Endothelial cell of umbilical vein (primary cell): Measurements from ENCODE around the gene SH3BP2. TPM values are rescaled to one million over a fixed set of nuclear protein-coding genes. Genes with fewer than 3 reads are reported as not detected.

ENCODE experiments used
- BruUV-seq: library from RNA; stranded (reverse); fragments of 400-500 nt; replicated peaks from 2 replicates; lab custom pipeline; 2021; lab: Mats Ljungman, UMichigan
- CTCF ChIA-PET: fragments of 300-600, 350-600 bp; sonication (Branson Sonifier 250); formaldehyde crosslinking; loops from one replicate; lab custom pipeline; 2021; ENCODE audit warnings: antibody characterized with exemption, inconsistent platforms; lab: Charles Lee
- POLR2A ChIA-PET: fragments of 300-600, 350-600 bp; sonication (Branson Sonifier 250); formaldehyde crosslinking; loops from one replicate; lab custom pipeline; 2021; ENCODE audit warnings: antibody characterized with exemption, inconsistent platforms; lab: Charles Lee
- DNase-seq: peaks from one replicate; pipeline ENCODE4 v3.0.0-alpha.2; 2011; ENCODE audit warnings: low read depth, low spot score
- FAIRE-seq: peaks from 2 replicates; lab custom pipeline; 2011; peaks lifted over from hg19 to GRCh38; lab: Jason Lieb, UNC
- H2AFZ ChIP-seq: 2 replicates; pipeline ENCODE4 v1.6.0; 2012; ENCODE audit warnings: low read depth, low read length, control low read depth, inconsistent platforms
- H3K27ac ChIP-seq: 2 replicates; pipeline ENCODE4 v1.5.1; 2011; ENCODE audit warnings: low read depth, mild to moderate bottlenecking, control low read depth, low read length, moderate library complexity; ENCODE audit not compliant: insufficient read depth
- H3K27me3 ChIP-seq, 2 experiments: 2 replicates each; pipeline versions ENCODE4 v1.6.0 to v1.6.1; 2011; ENCODE audit warnings: low read length in 2 of 2, mixed read lengths in 1 of 2; ENCODE audit not compliant: control insufficient read depth in 2 of 2, insufficient read depth in 2 of 2
- H3K36me3 ChIP-seq, 2 experiments: 2 replicates in 1 of 2; 3 replicates in 1 of 2; pipeline ENCODE4 v1.5.1; 2011; ENCODE audit warnings: low read length in 2 of 2, mild to moderate bottlenecking in 1 of 2, moderate library complexity in 1 of 2; ENCODE audit not compliant: control insufficient read depth in 2 of 2, insufficient read depth in 2 of 2; ENCODE audit errors: extremely low read depth in 1 of 2
- H3K4me1 ChIP-seq: 3 replicates; pipeline ENCODE4 v1.5.1; 2011; ENCODE audit warnings: mild to moderate bottlenecking, low read length; ENCODE audit not compliant: control insufficient read depth, insufficient read depth; ENCODE audit errors: extremely low read depth
- H3K4me2 ChIP-seq: 2 replicates; pipeline ENCODE4 v1.6.1; 2011; ENCODE audit warnings: low read length, control low read depth, mixed read lengths; ENCODE audit not compliant: insufficient read depth
- H3K4me3 ChIP-seq, 3 experiments: fragments of 200-600 bp in 1 of 3; sonication (generic), shearing (Covaris generic) in 1 of 3; replicated peaks in 1 of 3; 2 replicates each; pipeline ENCODE4 v1.5.1; 2011 to 2016; ENCODE audit warnings: control low read depth in 3 of 3, low read length in 3 of 3, mild to moderate bottlenecking in 2 of 3, inconsistent platforms in 1 of 3, low read depth in 1 of 3, moderate library complexity in 1 of 3; ENCODE audit not compliant: insufficient read depth in 1 of 3
- H3K79me2 ChIP-seq: 2 replicates; pipeline ENCODE4 v1.6.0; 2012; ENCODE audit warnings: low read length, inconsistent platforms; ENCODE audit not compliant: control insufficient read depth, insufficient read depth
- H3K9ac ChIP-seq: replicated peaks from 2 replicates; pipeline ENCODE3; 2011; ENCODE audit warnings: low read length, control low read depth; ENCODE audit not compliant: insufficient read depth; ENCODE audit errors: extremely low read depth
- H3K9me1 ChIP-seq: replicated peaks from 3 replicates; pipeline ENCODE4 v1.6.0; 2011; ENCODE audit warnings: mild to moderate bottlenecking, low read length; ENCODE audit not compliant: control insufficient read depth, insufficient read depth; ENCODE audit errors: extremely low read depth
- H3K9me3 ChIP-seq: replicated peaks from 2 replicates; pipeline ENCODE4 v1.5.1; 2012; ENCODE audit warnings: low read length, inconsistent platforms; ENCODE audit not compliant: control insufficient read depth, insufficient read depth
- H4K20me1 ChIP-seq: replicated peaks from 2 replicates; pipeline ENCODE3; 2011; ENCODE audit warnings: mild to moderate bottlenecking, low read length; ENCODE audit not compliant: control insufficient read depth, insufficient read depth; ENCODE audit errors: extremely low read depth
- FOS ChIP-seq: IDR thresholded peaks from 2 replicates; pipeline ENCODE4 v1.6.1; 2011; ENCODE audit warnings: mild to moderate bottlenecking, low read length, moderate library complexity, borderline replicate concordance; ENCODE audit not compliant: insufficient read depth
- GATA2 ChIP-seq: IDR thresholded peaks from 2 replicates; pipeline ENCODE4 v1.7.0; 2011; ENCODE audit warnings: low read depth, mild to moderate bottlenecking, moderate library complexity, mixed read lengths, low read length; ENCODE audit not compliant: insufficient read length, insufficient read depth
- MYC ChIP-seq: IDR thresholded peaks from one replicate; pipeline ENCODE4 v1.6.1; 2011; ENCODE audit warnings: mild to moderate bottlenecking, low read depth, low read length
- POLR2A ChIP-seq: IDR thresholded peaks from 2 replicates; pipeline ENCODE4 v1.6.1; 2012; ENCODE audit warnings: low read depth, mild to moderate bottlenecking, control low read depth, low read length
- dilution Hi-C: fragments of 300-500 bp; cut with MboI; formaldehyde crosslinking; loops from one replicate; pipeline ENCODE4 v1.15.0; 2019; ENCODE audit warnings: low sequenced_read_pairs; ENCODE audit not compliant: extremely low pct_ligation_motif_present
- intact Hi-C: fragments of 100-400 bp; cut with micrococcal nuclease; formaldehyde crosslinking; loops from one replicate; pipeline ENCODE4 v1.10.0; 2022
- polyA plus RNA-seq, 4 experiments: library from polyadenylated mRNA; depleted of rRNA in 3 of 4; stranded (reverse) in 3 of 4; unstranded in 1 of 4; fragments of >200 nt; gene quantifications; 2 replicates each; pipeline versions ENCODE4 v1.2.1 to v1.2.3, GENCODE V29; 2011 to 2012; ENCODE audit warnings: missing spikeins in 1 of 4
- total RNA-seq: library from RNA; stranded (reverse); gene quantifications from 2 replicates; pipeline ENCODE4 v1.2.3, GENCODE V29; 2021

Gene SH3BP2
- total and polyA plus RNA-seq, 2 donors (not counting 3 experiments of a cell fraction or from before 2014, with no cell fraction given) = 69.2 to 73.9 TPM

GRCh38 chr4:2783790-2784189 lies 9.1 kb upstream of the SH3BP2 start:
- intact Hi-C loops = no loop called here
- dilution Hi-C loops = no loop called here
- CTCF ChIA-PET = interaction anchor here (1.5 to 2.7 kb wide), 3 partner anchors 11 to 19 kb away, joined by 4 to 10 read pairs (median 4); no protein-coding TSS in a partner anchor
- no peaks in the 10 kb centered on the region for H4K20me1 ChIP-seq
- DNase-seq (no peak), FAIRE-seq (no peak)
- H3K9me1 ChIP-seq = no peaks in the 10 kb centered on the region
- H3K27me3 ChIP-seq = peaks cover 10 to 14% of the 10 kb centered on the region in 2 experiments
- H3K27ac ChIP-seq = no peak overlapping the region
- H3K4me3 ChIP-seq = no peak overlapping the region
- TF ChIP-seq MYC (no peak), FOS (no peak), GATA2 (no peak), POLR2A (no peak)
- H3K79me2 ChIP-seq = no peaks in the 10 kb centered on the region
- H3K36me3 ChIP-seq = no peaks in the 10 kb centered on the region
- no peaks in the 10 kb centered on the region for H3K9me3 ChIP-seq
- H2AFZ ChIP-seq = no peak overlapping the region
- no TSS peak for BruUV-seq
- no peak overlapping the region for H3K4me2 ChIP-seq
- POLR2A ChIA-PET = no interaction called here
- no peaks in the 10 kb centered on the region for H3K4me1 ChIP-seq
- no peak overlapping the region for H3K9ac ChIP-seq

DNA sequence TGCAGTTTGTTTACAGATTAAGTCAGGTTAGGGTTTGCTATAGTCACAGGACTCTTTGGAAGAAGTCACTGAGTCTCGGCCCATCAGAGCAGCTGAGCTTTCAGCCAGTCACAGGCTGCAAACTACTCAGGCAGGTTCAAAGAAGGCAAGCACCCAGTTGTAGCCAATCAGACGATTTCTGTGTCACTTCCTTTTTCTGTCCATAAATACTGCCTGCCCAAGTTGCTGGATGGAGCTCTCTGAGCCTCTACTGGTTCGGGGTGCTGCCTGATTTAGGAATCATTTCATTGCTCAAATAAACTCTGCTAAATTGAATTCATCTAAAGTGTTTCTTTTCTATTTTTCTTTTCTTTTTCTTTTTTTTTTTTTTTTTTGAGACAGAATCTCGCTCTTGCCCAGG lies 7.3 kb upstream of the SH3BP2 start:
- Histone ChIP-seq H2AFZ (no peak overlapping the region), H3K4me1 (no peaks in the 10 kb centered on the region), H3K9me1 (no peaks in the 10 kb centered on the region), H3K79me2 (no peaks in the 10 kb centered on the region), H4K20me1 (no peaks in the 10 kb centered on the region), H3K9ac (no peak overlapping the region), H3K27me3 (peaks cover 10 to 14% of the 10 kb centered on the region in 2 experiments), H3K9me3 (no peaks in the 10 kb centered on the region), H3K4me2 (no peak overlapping the region), H3K36me3 (no peaks in the 10 kb centered on the region), H3K4me3 (no peak overlapping the region), H3K27ac (no peak overlapping the region)
- POLR2A ChIA-PET = no interaction called here
- CTCF ChIA-PET = interaction anchor here (2.0 kb wide), 1 partner anchor 21 kb away, joined by 5 read pairs; no protein-coding TSS in a partner anchor
- intact Hi-C loops = no loop called here
- FAIRE-seq = peak; percentile 67
- no peak for DNase-seq
- no peak for TF ChIP-seq GATA2
- TF ChIP-seq FOS = no peak
- dilution Hi-C loops = no loop called here
- no TSS peak for BruUV-seq
